ENCODE results near the gene SND1.
A peak's percentile ranks its signal among the peaks of the same experiment; 100 is the strongest.

SND1 gene

DNA sequence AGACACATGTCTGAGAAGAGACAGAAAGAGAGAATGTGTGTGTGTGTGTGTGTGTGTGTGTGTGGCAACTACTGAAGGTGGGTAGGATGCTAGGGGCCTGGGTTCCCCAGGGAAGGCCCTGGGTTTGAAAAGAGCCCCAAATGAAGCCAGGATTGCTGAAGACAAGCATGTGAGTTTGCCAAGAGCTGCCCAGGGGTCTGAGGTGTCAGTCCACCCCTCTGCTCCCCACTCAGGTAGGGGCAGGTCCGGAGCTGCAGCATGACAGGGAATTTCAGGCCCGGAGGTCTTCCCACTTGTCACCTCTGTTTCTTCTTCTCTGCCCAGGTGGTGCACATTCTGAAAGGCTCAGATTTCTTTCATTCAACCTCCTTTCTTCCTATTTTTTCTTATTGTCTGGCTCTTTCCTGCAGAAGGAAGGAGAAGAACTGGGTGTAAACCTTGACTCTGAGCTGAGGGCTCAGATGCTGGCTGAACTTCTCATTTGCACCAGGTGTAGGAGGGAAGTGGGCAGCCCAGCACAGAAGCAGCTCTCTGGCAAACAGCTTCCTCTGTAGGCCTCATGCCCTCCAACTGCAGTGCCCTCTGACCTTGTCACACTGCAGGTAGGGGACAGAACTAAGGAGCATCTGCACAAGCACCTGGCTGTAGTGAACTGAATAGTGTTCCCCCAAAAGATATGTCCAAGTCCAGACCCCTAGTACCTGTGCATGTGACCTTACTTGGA lies 458.8 kb downstream of the SND1 start:
- no peak for DNase-seq

DNA sequence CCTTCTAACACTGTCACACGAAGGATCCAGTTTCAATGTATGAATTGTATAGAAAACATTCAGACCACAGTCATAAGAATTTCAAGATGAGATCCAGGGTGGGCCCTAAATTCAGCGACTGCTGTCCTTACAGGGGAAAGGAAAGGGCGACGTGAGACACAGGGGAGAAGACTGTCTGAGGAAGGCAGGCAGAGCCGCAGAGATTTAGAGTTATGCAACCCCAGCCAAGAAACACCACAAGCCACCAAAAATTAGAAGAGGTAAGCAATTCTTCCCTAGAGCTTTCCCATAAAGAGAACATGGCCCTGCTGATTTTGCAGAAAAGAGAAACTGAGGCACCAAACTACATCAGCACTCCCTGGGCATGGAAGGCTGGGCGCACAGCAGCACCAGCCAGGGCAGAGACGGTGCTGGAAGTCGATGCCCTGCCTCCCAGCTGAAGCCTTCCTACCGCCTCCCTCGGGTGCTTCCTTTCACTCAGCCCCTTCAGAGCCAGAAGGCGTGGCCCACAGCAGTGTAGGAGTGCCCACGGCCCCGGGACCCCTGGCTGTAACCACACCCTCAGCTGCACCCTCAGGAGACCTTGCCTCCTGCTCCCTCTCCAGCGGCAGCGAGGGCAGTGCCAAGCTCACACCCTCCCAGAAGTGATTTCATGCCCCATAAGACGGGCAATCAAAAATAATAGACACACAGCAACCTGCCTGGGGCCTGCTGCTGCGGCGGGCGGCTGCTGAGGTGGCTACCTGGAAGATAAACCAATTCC lies 460.2 kb downstream of the SND1 start:
- no peak for DNase-seq

DNA sequence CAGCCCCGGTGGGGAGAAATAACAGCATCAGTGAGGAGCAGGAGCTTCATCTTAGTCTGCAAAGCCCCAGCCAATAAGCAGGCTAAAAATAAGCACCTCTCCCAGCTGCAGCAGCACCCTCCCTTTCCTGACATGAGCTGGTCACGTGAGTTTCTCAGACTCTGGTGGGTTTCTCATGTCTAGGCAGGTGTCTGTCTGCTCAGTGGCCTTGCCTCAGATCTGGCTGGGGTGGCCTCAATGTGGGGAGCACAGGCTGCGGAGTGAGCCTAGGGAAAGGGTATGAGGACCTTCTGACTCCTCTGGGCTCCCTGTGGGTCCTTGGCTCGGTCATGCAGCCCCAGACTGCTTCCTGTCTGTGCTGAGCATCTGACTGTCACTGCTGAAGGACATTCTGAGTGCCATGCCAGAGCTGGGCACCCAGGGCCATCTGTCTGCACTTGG lies 460.8 kb downstream of the SND1 start:
- no peak for DNase-seq

DNA sequence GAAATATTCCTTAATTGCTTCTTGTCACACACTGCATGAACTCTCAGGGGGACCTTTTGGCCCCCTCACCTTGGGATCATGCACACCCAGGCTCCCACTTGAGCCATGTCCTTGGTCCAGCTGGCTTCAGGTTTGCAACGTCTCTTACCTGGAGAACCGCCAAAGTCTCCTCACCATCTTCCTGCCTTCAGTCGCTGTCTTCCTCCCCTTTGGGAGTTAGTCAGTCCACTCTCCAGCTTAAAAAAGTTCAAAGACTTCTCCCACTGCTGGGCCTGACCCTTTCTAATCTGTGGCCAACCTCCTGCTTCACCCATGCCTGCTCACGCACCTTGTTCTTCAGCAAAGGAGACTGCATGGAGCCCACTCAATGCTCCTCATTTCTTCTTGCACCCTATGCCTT lies 461.8 kb downstream of the SND1 start:
- no peak for DNase-seq

DNA sequence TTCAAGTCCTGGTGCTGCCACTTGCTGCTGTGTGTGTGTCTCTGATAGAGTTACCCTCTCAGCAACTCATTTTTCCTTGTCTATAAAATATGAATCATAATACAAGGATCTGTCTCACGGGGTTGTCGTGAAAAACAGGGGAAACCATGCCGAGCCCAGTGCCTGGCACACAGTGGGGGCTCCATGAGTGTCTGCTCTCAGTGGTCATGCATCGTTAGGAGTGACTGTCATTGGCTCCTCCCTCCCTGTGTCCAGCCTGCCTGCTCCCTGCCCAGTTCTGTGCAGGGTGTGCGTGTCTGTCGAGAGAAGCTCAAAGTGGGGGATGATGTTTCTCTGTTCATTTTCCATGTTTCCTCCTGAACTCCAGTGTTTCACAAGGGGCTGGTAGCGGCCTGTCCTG lies 462.8 kb downstream of the SND1 start:
- no peak for DNase-seq

DNA sequence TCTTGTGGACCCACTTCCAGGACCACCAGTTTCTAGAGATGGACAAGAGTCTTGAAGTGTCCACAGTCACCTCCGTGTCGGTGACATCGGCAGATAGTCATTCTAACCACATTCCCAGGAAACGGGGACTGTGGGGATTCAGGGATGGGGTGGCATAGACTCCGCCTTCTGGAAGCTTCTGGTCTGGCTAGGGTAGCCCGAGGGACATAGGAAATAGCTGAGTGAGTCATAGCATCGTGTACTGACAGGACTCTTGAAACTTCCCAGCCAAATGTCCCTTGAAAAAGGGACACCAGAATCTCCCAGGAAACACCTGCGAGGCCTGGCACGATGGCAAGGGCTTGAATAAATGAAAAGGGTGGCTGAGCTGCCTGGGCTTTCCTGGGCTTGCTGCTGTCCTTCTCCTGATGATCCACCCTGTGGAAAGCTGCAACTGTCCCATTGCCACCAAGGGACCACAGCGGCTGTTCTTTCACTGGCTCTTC lies 463.4 kb downstream of the SND1 start:
- DNase-seq, result no peak

DNA sequence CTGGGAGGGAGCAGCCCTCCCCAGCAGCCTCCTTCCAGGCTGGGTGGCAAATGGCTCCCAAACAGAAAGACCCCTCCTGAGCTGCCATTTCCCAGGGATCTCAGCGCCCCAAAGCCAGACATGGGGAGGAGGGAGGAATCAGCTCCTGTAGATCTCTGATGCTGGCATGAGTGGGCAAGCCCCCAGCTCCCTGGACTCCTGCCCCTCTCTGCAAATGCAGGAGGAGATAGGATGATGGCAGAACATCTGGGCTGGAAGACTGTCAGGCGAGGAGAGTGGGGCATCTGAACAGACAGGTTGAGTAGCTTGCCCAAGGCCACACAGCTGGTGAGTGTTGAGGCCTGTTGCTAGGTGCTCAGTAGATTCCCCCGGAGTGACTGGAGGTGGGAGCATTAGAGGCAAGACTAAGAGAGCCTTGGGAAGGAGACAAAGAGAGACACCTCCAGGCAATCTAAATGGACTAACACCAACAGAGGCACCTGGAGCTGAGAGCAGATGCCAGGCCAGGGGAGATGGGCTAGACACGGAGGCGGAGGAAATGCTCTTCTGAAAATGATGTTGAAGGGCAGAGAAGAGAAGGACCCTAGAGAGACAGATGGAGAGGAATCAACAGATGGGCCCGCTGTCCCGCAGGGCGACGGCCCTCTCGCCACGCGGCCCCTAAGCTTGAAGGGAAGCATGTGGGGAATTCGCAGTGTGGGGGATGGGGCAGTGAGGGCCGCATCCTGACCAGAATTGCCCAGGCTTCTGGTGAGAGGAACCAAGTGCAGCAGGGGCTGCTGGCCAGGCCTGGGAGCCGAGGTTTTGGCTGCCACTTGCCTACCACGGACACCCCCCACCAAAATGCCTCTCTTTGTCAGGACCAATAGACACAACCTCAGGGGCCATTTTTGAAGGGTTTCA lies 464.1 kb downstream of the SND1 start:
- no peak for DNase-seq

DNA sequence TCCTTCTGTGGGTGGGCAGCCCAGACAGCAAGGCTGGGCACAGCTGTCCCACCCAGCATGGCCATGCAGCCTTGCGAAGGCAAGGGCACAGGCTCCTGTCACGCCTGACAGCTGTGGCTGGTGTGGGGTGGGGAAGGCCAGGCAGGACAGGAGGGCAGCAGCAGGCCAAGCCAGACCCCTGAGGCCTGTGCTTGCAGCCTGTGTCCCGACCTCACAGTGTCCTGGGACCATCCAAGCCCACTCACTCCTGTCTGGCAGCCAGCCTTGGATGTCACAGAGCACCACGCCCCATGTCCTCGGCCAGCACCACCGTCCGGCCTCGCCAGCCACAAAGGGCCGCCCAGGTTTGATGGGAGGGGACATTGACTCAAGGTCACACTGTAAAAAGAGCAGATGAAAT lies 464.7 kb downstream of the SND1 start:
- no peak for DNase-seq

DNA sequence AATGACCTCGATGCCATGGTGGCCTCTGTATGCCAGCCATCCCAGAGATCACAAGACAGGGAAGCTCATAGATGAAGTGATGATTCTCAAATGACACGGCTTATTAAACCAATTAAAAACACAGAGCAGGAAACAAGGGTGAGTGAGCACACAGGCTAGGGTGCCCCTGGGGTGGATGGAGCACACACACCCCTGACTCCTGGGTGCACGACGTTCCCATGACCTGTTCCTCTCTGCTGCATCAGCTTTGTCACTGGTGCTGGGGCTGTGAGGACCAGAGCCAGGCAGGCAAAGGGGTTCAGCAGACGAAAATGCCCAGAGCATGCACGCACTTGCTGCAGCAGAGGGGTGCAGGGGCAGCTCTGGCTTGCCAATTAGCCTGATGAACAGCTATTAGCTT lies 465.7 kb downstream of the SND1 start:
- DNase-seq, result no peak

DNA sequence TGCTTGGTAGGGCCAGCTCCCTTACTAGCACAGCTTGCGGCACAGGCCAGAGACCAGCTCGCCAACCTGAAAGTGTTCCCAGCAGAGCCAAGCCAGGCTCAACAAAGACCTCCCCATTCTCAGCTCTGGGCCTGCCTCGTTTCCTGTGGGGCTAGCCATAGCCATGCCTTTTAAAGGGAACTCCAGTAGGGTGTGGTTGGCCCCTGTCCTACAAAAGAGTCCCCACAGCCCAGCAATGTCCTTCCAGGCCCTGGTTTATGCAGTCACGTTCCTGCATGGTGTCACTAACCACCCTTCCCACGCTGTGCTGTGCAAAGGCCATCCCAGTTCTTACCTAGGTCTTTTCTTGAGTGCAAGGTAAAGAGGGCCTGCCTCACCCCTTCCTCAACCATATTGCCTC lies 467.0 kb downstream of the SND1 start:
- no peak for DNase-seq

DNA sequence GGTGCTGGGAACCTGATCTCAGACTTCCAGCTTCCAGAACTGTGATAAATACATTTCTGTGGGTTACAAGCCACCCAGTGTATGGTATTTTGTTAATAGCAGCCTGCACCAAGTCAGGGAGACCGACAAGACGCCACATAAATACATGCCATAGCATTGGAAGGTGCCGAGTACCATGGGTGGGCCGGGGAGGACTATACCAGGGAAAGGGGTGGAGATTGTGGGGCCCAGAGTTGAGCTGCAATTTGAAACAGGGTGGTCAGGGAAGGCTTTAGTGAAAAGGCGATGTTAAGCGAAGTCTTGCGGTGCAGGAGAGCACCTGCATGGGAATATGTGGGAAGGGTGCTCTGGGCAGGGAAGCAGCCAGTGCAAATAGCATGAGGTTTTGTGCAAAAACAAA lies 468.1 kb downstream of the SND1 start:
- DNase-seq, result no peak

DNA sequence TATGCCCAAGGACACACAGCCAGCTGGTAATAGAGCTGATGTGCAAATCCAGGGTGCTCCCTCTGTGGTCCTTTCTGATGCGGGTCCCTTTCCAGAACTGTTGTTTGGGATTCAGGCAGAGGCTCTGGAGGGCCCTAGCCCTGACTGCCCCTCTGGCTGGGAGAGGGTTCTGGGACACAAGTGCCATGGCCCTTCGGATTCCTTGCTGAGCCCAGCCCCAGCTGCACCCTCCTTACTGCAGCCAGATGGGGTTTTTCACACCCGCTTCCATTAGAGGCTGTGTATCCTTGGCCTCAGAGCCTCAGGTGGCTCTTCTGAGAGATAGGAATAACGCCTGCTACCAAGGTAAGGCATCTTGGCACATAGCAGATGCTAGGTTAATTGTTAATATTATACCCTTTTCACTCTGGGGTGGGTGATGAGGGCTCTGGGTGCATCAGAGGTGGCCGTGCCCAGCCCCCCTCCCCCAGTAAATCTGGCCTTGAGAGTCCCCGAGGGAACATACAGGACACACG lies 469.0 kb downstream of the SND1 start:
- no peak for DNase-seq

DNA sequence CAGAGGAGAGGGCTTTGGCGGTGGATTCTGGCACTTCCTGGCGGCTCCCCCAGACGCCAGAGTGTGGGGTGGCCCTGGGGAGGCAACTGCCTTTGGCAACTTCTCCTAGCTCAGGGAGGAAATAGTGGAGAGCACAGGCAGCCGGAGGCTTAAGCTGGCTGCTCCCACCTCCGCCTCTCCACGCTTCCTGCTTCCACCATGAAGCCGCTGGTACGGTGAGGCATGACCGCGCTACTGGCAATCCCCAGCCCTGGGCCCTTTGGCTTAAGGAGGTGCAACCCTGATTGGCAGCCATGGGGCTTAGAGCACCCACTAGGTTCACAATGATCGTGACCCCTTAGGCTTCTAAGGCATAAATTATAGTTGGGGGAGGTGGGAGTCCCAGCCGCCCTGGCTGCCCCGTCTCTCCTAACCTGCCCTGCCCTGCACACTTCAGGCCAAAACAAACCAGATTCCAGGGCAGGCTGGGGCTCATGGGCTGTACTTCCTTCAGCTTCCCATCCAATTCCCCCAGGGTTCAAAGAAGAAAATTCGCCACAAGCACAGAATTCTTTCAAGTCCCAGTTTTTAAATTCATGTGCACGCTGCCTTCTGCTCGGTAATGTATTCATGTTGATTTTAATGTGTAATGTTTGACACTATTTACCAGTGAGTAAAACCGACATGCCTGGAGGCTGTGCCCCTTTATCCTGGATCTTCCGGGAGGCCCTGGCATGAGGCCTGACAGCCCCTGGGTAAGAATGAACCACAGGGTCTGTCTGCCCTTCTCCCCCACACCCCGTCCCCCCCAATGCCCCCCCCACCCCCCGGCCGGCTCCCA lies 469.9 kb downstream of the SND1 start:
- DNase-seq, result peak; percentile 50

DNA sequence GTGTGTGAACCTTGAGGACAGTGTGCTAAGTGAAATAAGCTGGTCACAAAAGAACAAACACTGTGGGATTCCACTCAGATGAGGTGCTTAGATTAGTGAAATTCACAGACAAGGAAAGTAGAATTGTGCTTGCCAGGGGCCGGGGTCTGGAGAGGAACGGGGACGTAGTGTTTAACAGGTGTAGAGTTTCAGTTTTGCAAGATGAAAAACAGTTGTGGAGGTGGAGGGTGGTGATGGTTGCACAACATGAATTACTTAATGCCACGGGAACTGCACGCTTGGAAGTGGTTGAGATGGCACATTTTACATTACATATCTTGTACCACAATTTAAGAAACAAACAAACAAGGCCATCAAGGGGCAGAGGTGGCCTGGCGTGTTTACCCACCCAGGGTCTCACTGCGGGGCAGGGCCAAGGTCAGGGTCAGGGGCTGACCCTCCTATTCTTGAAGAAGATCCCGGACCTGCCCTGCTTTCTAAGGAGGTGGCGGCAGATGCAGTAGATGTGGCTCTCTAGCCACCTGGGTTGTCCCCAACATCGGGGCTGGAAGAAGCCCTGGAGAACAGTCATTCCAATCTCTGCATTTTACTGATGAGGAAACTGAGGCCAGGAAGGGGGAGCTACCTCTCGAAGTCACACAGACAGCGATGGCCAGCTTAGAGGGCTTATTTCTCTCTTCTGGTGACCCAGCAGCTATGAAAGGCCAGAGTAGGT lies 470.7 kb downstream of the SND1 start:
- no peak for DNase-seq

DNA sequence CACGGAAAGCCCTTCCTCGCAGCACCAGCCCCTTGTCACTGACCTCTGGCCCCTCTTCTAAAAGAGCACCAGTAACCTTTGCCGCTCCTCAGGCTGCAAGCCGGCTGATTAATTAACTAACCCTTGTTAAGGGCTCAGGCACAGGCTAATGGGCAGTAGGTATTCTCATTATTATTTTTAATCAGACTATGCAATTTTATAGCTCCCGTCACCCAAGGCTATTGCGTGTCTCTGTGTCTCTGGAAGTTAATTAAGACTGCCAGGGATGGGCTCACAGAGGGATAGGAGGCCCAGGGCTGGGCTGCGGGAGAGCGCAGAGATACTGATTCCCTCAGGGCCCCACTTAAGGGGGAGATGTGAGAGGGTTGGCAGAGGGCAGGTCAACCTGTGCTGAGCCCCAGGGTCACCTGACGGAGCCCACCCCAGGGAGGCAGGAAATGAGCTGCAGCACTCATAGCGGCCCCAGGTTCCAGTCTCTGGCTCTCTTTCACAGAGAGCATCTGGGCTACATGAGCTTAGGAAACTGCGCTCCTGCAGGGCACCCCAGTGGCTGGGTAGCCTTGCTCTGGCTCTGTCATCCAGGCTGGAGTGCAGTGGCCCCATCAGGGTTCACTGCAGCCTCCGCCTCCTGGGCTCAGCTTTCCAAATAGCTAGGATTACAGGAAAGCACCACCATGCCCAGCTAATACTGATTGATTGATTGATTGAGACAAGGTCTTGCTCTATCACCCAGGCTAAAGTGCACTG lies 471.5 kb downstream of the SND1 start:
- no peak for DNase-seq

DNA sequence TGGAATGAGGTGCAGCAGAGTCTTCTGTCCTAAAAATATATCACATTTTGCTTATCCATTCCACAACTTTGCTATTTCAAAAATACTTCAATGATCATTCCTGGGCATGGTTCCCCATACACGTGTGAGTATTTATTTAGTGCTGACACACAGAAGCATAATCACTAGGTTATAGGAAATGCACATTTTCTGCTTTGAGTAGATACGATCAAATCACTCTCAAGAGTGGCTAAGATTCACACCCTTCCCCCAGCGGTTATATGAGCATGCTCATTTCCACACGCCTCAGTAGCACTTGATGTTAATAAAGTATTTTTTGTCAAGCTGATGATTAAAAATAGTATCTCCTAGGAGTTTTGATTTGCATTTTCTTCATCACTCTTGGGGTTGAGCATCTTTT lies 472.8 kb downstream of the SND1 start:
- no peak for DNase-seq

DNA sequence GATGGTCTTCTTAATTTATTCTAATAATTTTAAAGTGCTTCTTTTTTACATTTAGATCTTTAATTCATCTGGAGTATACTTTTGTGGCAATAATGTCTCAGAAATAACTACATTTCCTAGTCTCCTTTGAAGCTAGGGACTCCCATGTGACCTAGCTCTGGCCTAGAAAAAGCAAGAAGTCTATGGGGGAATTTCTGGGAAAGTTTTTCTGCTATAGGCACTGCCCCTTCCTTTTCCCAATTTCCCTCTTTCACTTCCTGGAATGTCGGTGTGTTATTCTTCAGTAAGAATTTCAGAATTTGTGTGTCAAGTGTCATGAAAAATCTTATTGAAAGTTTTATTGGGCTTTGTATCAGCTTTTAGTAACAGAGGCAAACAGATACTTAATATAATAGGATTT lies 473.8 kb downstream of the SND1 start:
- no peak for DNase-seq

DNA sequence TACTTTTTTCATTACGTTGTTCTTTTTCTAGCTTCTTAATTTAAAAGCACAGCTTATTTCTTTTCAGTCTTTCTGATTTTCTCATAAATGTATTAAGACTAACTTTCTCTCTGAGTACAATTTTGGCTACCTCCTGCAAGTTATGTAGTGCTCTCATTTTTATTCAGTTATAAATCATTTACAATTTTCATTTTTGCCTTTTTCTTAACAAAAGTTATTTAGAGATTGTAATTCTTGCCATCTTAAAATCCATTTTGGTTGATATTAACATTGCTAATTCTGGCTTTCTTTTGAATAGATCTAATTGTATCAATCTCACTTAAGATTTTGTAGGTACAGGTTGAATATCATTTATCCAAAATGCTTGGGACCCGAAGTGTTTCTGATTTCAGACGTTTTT lies 476.4 kb downstream of the SND1 start:
- DNase-seq, result no peak

DNA sequence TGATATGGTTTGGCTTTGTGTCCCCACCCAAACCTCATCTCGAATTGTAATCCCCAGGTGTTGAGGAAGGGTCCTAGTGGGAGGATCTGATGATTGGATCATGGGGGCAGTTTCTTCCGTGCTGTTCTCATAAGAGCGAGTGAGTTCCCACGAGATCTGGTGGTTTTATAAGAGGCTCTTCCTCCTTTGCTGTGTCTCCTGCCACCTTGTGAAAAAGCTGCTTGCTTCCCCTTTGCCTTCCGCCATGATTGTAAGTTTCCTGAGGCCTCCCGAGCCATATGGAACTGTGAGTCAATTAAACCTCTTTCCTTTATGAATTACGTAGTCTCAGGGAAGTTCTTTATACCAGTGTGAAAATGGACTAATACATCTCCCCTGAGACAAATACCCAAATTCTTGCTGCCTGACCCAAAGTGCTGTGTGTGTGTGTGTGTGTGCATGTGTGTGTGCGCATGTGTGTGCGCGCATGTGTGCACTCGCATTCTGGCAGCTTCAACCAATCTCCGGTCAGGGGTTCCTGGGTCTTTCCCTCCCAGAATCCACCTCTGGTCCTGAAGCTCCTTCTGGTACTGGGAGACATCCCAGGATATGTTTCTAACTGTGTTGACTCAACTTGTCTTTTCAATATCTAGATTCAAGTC lies 477.4 kb downstream of the SND1 start:
- DNase-seq, result no peak

DNA sequence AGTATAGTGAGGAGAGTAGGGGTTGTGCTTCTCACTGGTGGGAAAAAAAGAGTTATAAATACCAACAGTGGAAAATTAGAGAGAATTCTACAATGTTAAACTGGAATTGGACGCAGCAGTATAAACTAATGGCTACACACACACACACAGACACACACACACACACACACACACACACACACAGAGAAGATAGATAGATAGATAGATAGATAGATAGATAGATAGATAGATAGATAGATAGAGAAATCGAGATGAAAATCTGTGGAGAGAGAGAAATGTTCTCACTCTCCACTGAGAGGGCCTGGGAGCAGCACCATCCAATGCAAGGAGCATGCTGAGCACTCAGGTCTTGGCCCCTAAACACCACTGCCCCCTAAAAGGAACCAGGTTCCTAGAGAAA lies 479.1 kb downstream of the SND1 start:
- no peak for DNase-seq

Measured in right hindlimb (tissue), 1 donor.